Measurements from ENCODE around the gene ATRIP. TPM values are rescaled to one million over a fixed set of nuclear protein-coding genes. Genes with fewer than 3 reads are reported as not detected.

Gene ATRIP
- total and polyA plus RNA-seq, 2 of the 8 experiments (the other 6 are each of a cell fraction or from before 2014, with no cell fraction given), result 18.5 to 20.2 TPM

DNA sequence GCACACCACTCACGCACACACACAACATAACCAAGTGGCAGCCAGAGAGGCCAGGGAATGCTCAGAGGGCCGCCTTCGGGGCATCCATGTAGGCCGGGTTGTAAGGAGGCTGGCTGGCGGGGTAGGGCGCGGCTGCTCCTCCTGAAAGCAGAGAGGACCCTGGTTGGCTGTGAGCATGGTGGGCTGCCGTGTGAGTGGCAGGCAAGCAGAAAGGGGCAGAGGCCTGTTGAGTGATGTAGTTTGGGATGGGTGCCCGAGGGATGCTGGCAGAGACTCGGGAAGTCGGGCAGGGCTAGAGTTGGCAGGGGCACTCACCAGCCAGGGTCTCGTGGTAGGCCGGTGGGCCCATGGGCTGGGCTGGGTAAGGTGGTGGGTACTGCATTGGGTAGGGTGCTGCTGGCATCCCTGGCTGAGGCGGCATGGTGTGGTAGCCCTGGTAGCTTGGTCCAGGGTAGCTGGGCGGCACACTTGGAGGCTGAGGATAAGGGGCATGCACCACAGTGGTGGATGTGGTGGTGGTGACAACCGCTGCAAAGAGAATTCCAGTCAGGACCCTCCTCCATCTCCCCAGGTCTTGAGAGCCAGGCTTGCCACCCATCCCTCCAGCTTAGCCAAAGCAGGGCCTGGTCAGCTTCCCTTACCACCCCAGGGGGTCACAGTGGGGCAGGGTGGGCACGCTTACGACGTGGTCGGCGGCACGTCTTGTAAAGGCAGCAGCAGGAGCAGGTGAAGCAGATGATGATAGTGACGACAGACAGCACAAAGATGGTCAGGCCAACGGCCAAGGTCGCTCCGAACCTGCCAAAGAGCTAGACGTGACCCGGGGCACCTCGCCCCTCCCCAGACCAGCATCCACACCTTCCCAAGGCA lies 22.7 kb downstream of the ATRIP start (continued):
- no peak for TF ChIP-seq SAP30 (IDR thresholded peaks at IDR 0.05; ENCODE audit: insufficient read depth, insufficient replicate concordance, low read length)
- TF ChIP-seq, protein P1, sequence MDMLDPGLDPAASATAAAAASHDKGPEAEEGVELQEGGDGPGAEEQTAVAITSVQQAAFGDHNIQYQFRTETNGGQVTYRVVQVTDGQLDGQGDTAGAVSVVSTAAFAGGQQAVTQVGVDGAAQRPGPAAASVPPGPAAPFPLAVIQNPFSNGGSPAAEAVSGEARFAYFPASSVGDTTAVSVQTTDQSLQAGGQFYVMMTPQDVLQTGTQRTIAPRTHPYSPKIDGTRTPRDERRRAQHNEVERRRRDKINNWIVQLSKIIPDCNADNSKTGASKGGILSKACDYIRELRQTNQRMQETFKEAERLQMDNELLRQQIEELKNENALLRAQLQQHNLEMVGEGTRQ (IDR thresholded peaks at IDR 0.05; ENCODE audit: low read length), result no peak

Data from H1 (cell line).